Mucosa of descending colon (tissue), 3 donors: Measurements from ENCODE around the gene PLA2G2E. TPM values are rescaled to one million over a fixed set of nuclear protein-coding genes. Genes with fewer than 3 reads are reported as not detected.

Source experiments
- ATAC-seq: fragments of 200-7000 bp; cut with Tn5 transposase; one replicate; pipeline ENCODE4 v1.9.1; 2020; ENCODE audit warnings: mild to moderate bottlenecking, moderate library complexity
- DNase-seq, 3 donors: peaks; one replicate each; pipeline ENCODE4 v3.0.0-alpha.2; 2020
- H3K36me3 ChIP-seq: fragments of 200-600 bp; one replicate; pipeline ENCODE4 v1.8.0; 2021; ENCODE audit warnings: low read depth, mild to moderate bottlenecking
- H3K4me1 ChIP-seq: fragments of 200-600 bp; one replicate; pipeline ENCODE4 v1.8.0; 2021; ENCODE audit warnings: low read depth, mild to moderate bottlenecking
- H3K4me3 ChIP-seq: fragments of 200-600 bp; one replicate; pipeline ENCODE4 v1.8.0; 2021; ENCODE audit warnings: mild to moderate bottlenecking
- H3K9me3 ChIP-seq: fragments of 200-600 bp; one replicate; pipeline ENCODE4 v1.8.0; 2021; ENCODE audit warnings: mild to moderate bottlenecking
- intact Hi-C, 2 donors: fragments of 100-400 bp; cut with DNase I in 1 of 2; cut with micrococcal nuclease in 1 of 2; formaldehyde crosslinking; loops; one replicate each; pipeline versions ENCODE4 v1.11.0 to v1.11.1; 2022; cut with DNase I, micrococcal nuclease
- total RNA-seq, 3 donors: library from RNA; stranded (reverse); fragmentation: NEBNext Ultra II Directional in 2 of 3; extraction: Animal tissue kit (Norgen Biotek cat#: 25700) in 2 of 3; gene quantifications; one replicate each; pipeline versions ENCODE4 v1.2.1 to v1.2.4, GENCODE V29; 2021 to 2023
- TF ChIP-seq, protein P1 (sequence below): fragments of 200-600 bp; IDR thresholded peaks from one replicate; pipeline ENCODE4 v1.8.0; 2022; ENCODE audit warnings: antibody characterized with exemption, mild to moderate bottlenecking
- donor health status: DM: no; HTN: no; CAD: no; lungs with moderate emphysema.
- donor health status: DM: no; HTN: no; CAD: no.
- donor health status: DM: no; HTN: yes; CAD: no.

Gene PLA2G2E
- total RNA-seq, 3 donors from 2014 or later = not detected

DNA sequence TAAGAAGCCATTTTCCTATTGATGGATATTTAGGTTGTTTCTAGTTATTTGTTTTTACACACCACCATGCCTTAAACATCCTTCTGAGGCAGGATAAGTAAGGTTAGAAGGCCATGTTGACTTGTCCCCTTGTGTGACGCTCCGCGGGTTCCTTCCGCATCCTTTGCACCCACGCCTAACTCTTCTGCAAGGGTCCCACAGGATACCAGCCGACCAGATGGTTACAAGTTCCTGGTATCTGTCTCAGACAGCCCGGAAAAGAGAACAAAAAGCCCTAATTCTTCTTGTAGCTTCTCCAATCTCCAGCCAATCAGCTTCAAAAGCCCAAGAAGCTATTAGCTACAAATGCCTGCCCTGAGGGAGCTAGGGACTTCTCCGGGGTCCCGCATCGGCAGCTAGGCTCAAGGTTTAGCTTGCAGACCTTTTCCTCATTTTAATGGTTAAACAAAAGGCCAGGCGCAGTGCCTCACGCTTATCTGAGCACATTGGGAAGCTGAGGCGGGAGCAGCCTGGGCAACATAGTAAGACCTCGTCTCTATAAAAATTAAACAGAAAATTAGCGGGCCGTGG, 46.2 kb downstream of the PLA2G2E start:
- H3K9me3 ChIP-seq = no peaks in the 10 kb centered on the region
- ATAC-seq = no peak
- peaks cover 4% of the 10 kb centered on the region for H3K36me3 ChIP-seq
- TF ChIP-seq, protein P1, sequence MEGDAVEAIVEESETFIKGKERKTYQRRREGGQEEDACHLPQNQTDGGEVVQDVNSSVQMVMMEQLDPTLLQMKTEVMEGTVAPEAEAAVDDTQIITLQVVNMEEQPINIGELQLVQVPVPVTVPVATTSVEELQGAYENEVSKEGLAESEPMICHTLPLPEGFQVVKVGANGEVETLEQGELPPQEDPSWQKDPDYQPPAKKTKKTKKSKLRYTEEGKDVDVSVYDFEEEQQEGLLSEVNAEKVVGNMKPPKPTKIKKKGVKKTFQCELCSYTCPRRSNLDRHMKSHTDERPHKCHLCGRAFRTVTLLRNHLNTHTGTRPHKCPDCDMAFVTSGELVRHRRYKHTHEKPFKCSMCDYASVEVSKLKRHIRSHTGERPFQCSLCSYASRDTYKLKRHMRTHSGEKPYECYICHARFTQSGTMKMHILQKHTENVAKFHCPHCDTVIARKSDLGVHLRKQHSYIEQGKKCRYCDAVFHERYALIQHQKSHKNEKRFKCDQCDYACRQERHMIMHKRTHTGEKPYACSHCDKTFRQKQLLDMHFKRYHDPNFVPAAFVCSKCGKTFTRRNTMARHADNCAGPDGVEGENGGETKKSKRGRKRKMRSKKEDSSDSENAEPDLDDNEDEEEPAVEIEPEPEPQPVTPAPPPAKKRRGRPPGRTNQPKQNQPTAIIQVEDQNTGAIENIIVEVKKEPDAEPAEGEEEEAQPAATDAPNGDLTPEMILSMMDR = no peak
- intact Hi-C loops = no loop called here
- no peak overlapping the region for H3K4me3 ChIP-seq
- peaks cover 9% of the 10 kb centered on the region for H3K4me1 ChIP-seq
- no peak for DNase-seq

DNA sequence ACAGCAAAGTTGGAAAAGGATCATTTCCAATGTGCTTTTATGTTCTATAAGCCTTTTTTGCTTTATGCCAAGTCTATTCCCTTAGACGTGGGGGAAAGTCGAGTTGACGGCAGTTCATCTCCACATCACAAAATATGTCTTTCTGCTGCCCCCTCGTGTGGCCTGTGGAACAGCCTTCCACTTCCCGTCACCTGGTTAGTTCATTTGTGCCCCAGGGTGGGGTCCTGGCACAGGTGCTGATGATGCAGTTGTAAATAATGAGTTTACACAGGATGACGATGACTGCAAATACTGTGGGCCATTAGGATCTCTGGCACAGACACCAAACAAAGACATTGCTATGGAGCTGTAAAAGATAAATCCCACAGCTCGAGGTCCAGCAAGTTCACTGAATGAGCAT, 51.2 kb downstream of the PLA2G2E start:
- no peak overlapping the region for H3K4me3 ChIP-seq
- intact Hi-C loops = no loop called here
- no peaks in the 10 kb centered on the region for H3K36me3 ChIP-seq
- ATAC-seq (peak; percentile 99), DNase-seq (peak; percentile 72 to 91 (median 86))
- no peaks in the 10 kb centered on the region for H3K4me1 ChIP-seq
- no peaks in the 10 kb centered on the region for H3K9me3 ChIP-seq
- TF ChIP-seq, protein P1 = no peak

Other genes starting within 250 kb of the PLA2G2E start
- 10 to 100 TPM; 27.9 to 42.8 (median 31.9) TPM for gene TMCO4, start 123.7 kb downstream of the PLA2G2E start, total RNA-seq
- 10 to 100 TPM; 15.1 to 42.6 (median 41.0) TPM for gene RNF186, start 108.3 kb downstream of the PLA2G2E start, total RNA-seq
- gene OTUD3, start 41.2 kb downstream of the PLA2G2E start, total RNA-seq = 10 to 100 TPM in 2 of 3 donors, 1 to 10 TPM in 1; 7.8 to 15.4 (median 11.6) TPM
- 1,000 to 10,000 TPM in 1 of 3 donors, 100 to 1,000 TPM in 1, 10 to 100 TPM in 1; 34.8 to 2,765 (median 275) TPM for gene PLA2G2A, start 56.0 kb upstream of the PLA2G2E start, total RNA-seq
- 10 to 100 TPM in 1 of 3 donors, under 1 TPM in 2; 0.78 to 16.2 (median 0.94) TPM for gene PLA2G5, start 146.6 kb upstream of the PLA2G2E start, total RNA-seq
- under 1 TPM in 1 of 3 donors, not detected in 2; 0.22 TPM for gene PLA2G2D, start 195.9 kb upstream of the PLA2G2E start, total RNA-seq
- gene PLA2G2F, start 215.7 kb upstream of the PLA2G2E start, total RNA-seq = under 1 TPM in 2 of 3 donors, not detected in 1; 0.12 to 0.80 TPM